Right lung (tissue), 5 donors: ENCODE results near the gene GRAPL. TPM values are rescaled to one million over a fixed set of nuclear protein-coding genes. Genes with fewer than 3 reads are reported as not detected.
"Not testable (repeated sequence)": the region's sequence is repeated elsewhere in the genome, so short reads cannot be mapped to it uniquely, and the experiment has no call there.

Experiments
- DNase-seq, 2 donors: peaks; one replicate each; pipeline ENCODE4 v3.0.0-alpha.2; 2013
- polyA plus RNA-seq, 5 donors: library from polyadenylated mRNA; unstranded; fragments of 120-200 nt; gene quantifications; one replicate each; pipeline versions ENCODE4 v1.2.1 to v1.2.3, GENCODE V29; 2013; ENCODE audit warnings: inconsistent platforms in 1 of 5, low replicate concordance in 1 of 5; ENCODE audit not compliant: insufficient read length in 5 of 5, insufficient read depth in 1 of 5

Gene GRAPL
- polyA plus RNA-seq, 5 donors = 6.1 to 14.3 (median 10.7) TPM

DNA sequence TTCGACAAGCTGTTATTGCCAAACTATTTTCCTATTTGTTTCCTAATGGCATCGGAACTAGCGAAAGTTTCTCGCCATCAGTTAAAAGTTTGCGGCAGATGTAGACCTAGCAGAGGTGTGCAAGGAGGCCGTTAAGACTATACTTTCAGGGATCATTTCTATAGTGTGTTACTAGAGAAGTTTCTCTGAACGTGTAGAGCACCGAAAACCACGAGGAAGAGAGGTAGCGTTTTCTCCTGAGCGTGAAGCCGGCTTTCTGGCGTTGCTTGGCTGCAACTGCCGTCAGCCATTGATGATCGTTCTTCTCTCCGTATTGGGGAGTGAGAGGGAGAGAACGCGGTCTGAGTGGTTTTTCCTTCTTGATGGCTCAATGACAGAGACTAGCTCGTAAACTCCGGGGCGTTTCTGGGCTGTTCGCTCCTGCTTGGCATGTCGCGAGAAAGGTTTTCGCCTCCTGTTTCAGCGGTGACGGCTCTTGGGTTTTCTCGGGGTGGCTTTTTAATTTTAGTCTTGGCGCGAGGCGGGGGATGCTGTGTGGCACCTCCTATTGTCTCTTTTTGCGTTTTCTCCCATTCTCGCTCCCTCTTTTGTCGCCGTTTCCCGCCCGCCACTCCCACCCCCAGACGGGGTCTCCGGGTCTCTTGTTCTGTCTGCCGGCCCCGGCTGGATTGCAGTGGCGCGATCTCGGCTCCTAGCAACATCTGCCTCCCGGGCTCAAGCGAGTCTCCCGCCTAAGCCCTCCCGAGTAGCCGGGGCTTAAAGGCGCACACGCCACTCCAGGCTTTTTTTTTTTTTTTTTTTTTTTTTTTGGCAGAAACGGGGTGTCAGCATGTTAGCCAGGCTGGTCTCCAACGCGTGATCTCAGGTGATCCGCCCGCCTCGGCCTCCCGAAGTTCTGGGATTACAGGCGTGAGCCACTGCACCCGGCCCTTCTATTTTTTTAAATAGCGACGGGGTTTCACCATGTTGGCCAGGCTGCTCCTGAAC, 60.8 kb downstream of the GRAPL start:
- DNase-seq = not testable (repeated sequence)

- DNase-seq = not testable (repeated sequence)
Measured at GRCh38 chr17:19188870-19189708, 61.7 kb downstream of the GRAPL start.

DNA sequence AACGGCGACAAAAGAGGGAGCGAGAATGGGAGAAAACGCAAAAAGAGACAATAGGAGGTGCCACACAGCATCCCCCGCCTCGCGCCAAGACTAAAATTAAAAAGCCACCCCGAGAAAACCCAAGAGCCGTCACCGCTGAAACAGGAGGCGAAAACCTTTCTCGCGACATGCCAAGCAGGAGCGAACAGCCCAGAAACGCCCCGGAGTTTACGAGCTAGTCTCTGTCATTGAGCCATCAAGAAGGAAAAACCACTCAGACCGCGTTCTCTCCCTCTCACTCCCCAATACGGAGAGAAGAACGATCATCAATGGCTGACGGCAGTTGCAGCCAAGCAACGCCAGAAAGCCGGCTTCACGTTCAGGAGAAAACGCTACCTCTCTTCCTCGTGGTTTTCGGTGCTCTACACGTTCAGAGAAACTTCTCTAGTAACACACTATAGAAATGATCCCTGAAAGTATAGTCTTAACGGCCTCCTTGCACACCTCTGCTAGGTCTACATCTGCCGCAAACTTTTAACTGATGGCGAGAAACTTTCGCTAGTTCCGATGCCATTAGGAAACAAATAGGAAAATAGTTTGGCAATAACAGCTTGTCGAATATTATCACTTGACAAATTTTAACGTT, 62.5 kb downstream of the GRAPL start:
- DNase-seq = not testable (repeated sequence)

- not testable (repeated sequence) for DNase-seq
Measured at GRCh38 chr17:19196382-19197204, 69.2 kb downstream of the GRAPL start.

- DNase-seq = not testable (repeated sequence)
Measured at GRCh38 chr17:19202448-19202847, 75.1 kb downstream of the GRAPL start.

DNA sequence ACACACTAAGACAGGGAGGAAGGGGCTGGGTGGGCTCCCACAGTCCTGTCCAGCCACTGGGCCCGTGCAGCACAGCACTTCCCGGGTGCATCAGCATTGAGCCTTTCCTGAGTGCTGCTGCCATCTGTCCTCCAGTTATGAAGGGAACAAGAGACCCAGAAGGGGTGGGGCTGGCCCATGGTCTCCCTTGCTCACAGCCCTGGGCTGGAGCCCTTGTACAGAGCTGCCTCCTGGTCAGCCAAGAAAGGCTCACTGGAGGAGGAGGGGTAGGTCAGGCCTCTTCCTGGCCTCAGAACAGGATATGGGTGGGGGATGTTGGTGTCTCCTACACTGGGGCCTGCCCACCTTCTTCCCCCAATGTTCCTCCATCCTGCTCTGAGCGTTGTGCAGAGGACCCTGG, 76.0 kb downstream of the GRAPL start:
- DNase-seq = not testable (repeated sequence)

Other genes with a start within 250 kb of the GRAPL start
- under 1 TPM; 0.26 to 0.81 (median 0.59) TPM for gene SLC5A10, start 175.4 kb upstream of the GRAPL start, polyA plus RNA-seq
- 1 to 10 TPM; 2.3 to 4.0 (median 3.7) TPM for gene FAM83G, start 122.8 kb upstream of the GRAPL start, polyA plus RNA-seq
- 10 to 100 TPM; 10.3 to 14.8 (median 12.0) TPM for gene GRAP, start 80.6 kb upstream of the GRAPL start, polyA plus RNA-seq
- 10 to 100 TPM; 45.3 to 50.8 (median 50.3) TPM for gene EPN2, start 109.8 kb downstream of the GRAPL start, polyA plus RNA-seq
- 10 to 100 TPM; 16.4 to 24.1 (median 22.1) TPM for gene B9D1, start 235.1 kb downstream of the GRAPL start, polyA plus RNA-seq